ENCODE results near the gene DHCR7. TPM values are rescaled to one million over a fixed set of nuclear protein-coding genes. Genes with fewer than 3 reads are reported as not detected.
A peak's percentile ranks its signal among the peaks of the same experiment; 100 is the strongest.

Gene DHCR7
- total and polyA plus RNA-seq, 9 donors: 5.7 to 18.8 (median 14.6) TPM

DNA sequence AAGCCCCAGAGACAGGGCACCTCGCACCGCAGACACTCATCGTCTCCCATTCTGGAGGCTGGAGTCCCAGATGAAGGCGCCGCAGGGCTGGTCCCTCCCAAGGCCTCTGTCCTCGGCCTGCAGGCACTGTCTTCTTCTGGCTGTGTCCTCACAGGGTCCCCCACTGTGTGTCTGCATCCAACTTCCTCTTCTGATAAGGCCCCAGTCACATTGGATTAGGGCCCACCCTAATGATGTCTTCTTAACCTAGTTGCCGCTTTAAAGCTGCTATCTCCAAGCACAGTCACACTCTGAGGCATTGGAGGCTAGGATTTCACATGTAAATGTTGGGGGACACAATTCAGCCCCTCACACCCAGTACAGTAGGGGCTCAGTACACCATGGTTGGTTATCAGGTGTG is 48.9 kb downstream of the DHCR7 start:
- WGBS (ENCODE audit: insufficient coverage): 84% methylated on average over 6 of the region's 7 CpGs
- Histone ChIP-seq H3K4me1 (ENCODE audit: control insufficient read depth, insufficient read depth, low read length) (no peaks in the 10 kb centered on the region), H3K4me3 (ENCODE audit: low read length) (no peak overlapping the region), H3K9me3 (replicated peaks; ENCODE audit: control insufficient read depth, low read depth, low read length) (no peaks in the 10 kb centered on the region), H3K36me3 (ENCODE audit: control insufficient read depth, insufficient read depth, low read length) (no peaks in the 10 kb centered on the region), H3K27me3 (ENCODE audit: control insufficient read depth, insufficient read depth, low read length) (peaks cover 7% of the 10 kb centered on the region), H3K27ac (ENCODE audit: low read length) (no peak overlapping the region)
- DNase-seq: no peak

DNA sequence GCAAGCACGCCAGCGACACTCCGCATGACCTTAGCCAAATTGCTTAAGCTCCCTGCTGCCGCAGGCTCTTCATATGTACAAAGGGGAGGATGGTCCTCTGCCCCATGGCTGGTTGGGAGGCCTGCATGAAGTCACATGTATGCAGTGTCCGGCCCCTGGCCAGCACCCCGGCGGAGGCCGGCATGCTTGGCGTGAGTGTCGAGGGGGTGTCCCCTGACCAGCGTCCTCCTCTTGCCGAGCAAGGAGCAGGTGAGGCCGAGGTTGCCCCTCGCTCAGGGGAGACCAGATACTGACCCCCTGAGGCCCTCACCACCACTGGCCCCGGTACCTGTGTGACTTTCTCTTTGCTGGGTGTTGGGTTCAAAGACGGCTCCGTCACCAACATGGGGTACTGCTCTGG is 50.2 kb downstream of the DHCR7 start:
- peaks cover under 1% of the 10 kb centered on the region for H3K4me1 ChIP-seq (ENCODE audit: control insufficient read depth, insufficient read depth, low read length)
- no peaks in the 10 kb centered on the region for H3K36me3 ChIP-seq (ENCODE audit: control insufficient read depth, insufficient read depth, low read length)
- peaks cover 9% of the 10 kb centered on the region for H3K27me3 ChIP-seq (ENCODE audit: control insufficient read depth, insufficient read depth, low read length)
- H3K4me3 ChIP-seq (ENCODE audit: low read length): no peak overlapping the region
- H3K9me3 ChIP-seq (replicated peaks; ENCODE audit: control insufficient read depth, low read depth, low read length): no peaks in the 10 kb centered on the region
- no peak overlapping the region for H3K27ac ChIP-seq (ENCODE audit: low read length)
- 81% methylated on average over 14 of the region's 17 CpGs for WGBS (ENCODE audit: insufficient coverage)
- DNase-seq: no peak

DNA sequence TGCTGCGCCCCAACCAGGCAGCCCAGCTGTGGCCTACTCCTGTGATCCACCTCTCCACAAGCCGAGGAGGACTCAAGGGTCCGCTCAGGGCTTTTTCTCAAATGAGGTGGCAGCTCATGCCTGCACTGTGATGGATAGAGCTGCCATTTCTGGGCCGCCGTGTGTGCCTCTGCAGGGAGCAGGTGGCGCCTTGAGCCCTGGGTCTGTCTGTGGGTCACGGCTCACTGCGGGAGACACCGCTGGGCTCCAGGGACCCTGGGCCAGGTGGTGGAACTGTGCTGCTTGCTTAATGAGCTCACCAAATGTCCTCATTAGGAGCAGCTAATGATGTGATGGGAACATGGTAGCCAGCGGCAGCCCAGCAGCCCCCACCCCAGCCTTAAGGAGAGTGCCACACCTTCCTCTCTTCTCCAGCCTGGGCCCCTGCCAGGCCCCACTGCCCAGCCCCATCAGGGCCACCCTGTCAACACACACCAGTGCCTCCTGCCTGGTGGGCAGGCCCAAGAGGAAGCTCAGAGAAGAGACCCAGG is 50.8 kb downstream of the DHCR7 start:
- DNase-seq: no peak
- H3K4me1 ChIP-seq (ENCODE audit: control insufficient read depth, insufficient read depth, low read length): peaks cover 6% of the 10 kb centered on the region
- H3K36me3 ChIP-seq (ENCODE audit: control insufficient read depth, insufficient read depth, low read length): no peaks in the 10 kb centered on the region
- H3K27me3 ChIP-seq (ENCODE audit: control insufficient read depth, insufficient read depth, low read length): peaks cover 10% of the 10 kb centered on the region
- H3K9me3 ChIP-seq (replicated peaks; ENCODE audit: control insufficient read depth, low read depth, low read length): no peaks in the 10 kb centered on the region
- H3K27ac ChIP-seq (ENCODE audit: low read length): no peak overlapping the region
- H3K4me3 ChIP-seq (ENCODE audit: low read length): no peak overlapping the region
- 62% methylated on average over 10 of the region's 10 CpGs for WGBS (ENCODE audit: insufficient coverage)

DNA sequence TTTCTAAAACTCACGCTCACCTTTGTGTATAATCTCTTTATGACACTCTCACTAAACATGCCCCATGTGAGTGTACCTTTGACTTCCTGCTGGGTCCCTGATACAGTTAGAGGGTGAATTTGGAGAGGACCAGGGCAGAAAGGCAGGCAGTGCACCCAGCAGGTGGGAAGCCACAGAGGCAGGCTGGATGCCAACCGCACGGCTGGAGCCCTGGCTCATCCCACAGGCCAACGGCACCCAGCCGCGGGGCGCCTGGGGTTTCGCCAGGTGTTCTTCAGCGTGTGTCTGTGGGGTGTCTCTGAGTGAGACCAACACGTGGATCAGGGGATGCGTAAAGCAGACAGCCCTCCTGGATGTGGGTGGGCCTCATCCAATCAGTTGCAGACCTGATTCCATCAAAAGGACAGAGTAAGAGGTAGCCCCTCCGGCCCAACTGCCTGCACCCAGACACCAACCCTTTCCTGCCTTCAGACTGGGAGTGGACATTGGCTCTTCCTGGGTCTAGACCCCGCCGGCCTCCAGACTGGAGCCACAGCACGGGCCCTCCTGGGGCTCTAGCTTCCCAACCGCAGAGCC is 51.6 kb downstream of the DHCR7 start:
- Histone ChIP-seq H3K9me3 (replicated peaks; ENCODE audit: control insufficient read depth, low read depth, low read length) (no peaks in the 10 kb centered on the region), H3K4me1 (ENCODE audit: control insufficient read depth, insufficient read depth, low read length) (peaks cover 12% of the 10 kb centered on the region), H3K4me3 (ENCODE audit: low read length) (no peak overlapping the region), H3K27me3 (ENCODE audit: control insufficient read depth, insufficient read depth, low read length) (peaks cover 10% of the 10 kb centered on the region), H3K36me3 (ENCODE audit: control insufficient read depth, insufficient read depth, low read length) (no peaks in the 10 kb centered on the region), H3K27ac (ENCODE audit: low read length) (no peak overlapping the region)
- WGBS (ENCODE audit: insufficient coverage): 71% methylated on average over 9 of the region's 16 CpGs
- DNase-seq: no peak

DNA sequence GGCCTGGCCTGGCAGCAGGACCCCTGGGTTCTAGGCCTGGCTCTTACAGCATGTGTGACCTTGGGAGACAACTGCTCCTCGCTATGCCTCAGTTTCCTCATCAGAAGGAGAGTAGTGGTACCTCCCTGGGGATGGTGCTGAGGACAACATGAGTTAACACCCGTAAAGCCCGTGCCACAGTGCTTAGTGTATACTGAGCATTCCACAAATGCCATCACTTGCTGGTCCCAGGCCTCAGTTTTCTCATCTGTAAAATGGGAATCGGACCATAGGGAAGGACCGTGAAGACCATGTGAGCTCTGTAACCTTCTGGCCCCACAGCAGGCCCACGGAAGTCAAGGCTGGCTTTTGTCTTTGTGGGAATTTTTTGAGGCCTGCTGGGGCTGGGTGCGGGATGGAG is 52.4 kb downstream of the DHCR7 start:
- H3K27ac ChIP-seq (ENCODE audit: low read length): no peak overlapping the region
- H3K4me1 ChIP-seq (ENCODE audit: control insufficient read depth, insufficient read depth, low read length): peaks cover 18% of the 10 kb centered on the region
- WGBS (ENCODE audit: insufficient coverage): 55% methylated on average over 2 of the region's 7 CpGs
- H3K9me3 ChIP-seq (replicated peaks; ENCODE audit: control insufficient read depth, low read depth, low read length): no peaks in the 10 kb centered on the region
- H3K4me3 ChIP-seq (ENCODE audit: low read length): no peak overlapping the region
- no peaks in the 10 kb centered on the region for H3K36me3 ChIP-seq (ENCODE audit: control insufficient read depth, insufficient read depth, low read length)
- no peak for DNase-seq
- peaks cover 10% of the 10 kb centered on the region for H3K27me3 ChIP-seq (ENCODE audit: control insufficient read depth, insufficient read depth, low read length)

DNA sequence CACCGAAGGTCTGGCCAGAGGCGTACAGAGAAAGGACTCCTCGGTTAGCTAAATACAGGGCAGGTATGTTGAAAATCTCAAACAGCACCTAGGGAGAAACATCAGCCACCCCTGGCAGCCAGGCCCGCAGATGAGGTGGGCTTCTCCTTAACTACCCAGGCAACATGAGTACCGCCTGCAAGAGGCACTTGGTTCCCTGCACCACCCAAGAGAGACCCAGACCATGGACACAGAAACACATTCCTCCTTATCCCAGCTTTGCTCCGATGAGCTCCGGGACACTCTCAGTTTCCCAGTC is 53.0 kb downstream of the DHCR7 start:
- WGBS (ENCODE audit: insufficient coverage): 31% methylated on average over 2 of the region's 7 CpGs
- peaks cover 10% of the 10 kb centered on the region for H3K27me3 ChIP-seq (ENCODE audit: control insufficient read depth, insufficient read depth, low read length)
- DNase-seq: no peak

DNA sequence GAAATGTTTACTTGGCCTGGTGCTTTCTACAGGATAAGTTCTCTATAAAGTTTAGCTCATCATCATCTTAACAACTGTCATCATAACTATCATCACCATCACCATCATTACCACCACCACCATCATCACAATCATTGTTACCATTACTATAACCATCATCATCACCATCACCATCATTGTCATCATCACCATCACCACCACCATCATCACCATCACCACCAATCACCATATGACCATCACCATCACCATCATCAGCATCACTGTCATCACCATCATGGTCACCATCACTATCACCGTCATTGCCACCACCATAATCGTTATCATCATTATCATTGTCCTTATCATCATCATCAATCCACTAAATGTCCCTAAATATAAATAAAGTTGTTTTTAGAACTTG is 54.9 kb downstream of the DHCR7 start:
- WGBS (ENCODE audit: insufficient coverage): 100% methylated on average over 1 of the region's 2 CpGs
- H3K4me3 ChIP-seq (ENCODE audit: low read length): no peak overlapping the region
- DNase-seq: no peak
- peaks cover 10% of the 10 kb centered on the region for H3K27me3 ChIP-seq (ENCODE audit: control insufficient read depth, insufficient read depth, low read length)
- H3K27ac ChIP-seq (ENCODE audit: low read length): no peak overlapping the region
- H3K4me1 ChIP-seq (ENCODE audit: control insufficient read depth, insufficient read depth, low read length): peaks cover 25% of the 10 kb centered on the region
- no peaks in the 10 kb centered on the region for H3K36me3 ChIP-seq (ENCODE audit: control insufficient read depth, insufficient read depth, low read length)
- H3K9me3 ChIP-seq (replicated peaks; ENCODE audit: control insufficient read depth, low read depth, low read length): no peaks in the 10 kb centered on the region

More for the DNA sequence above, 53.0 kb downstream of the DHCR7 start:
- Histone ChIP-seq H3K27ac (ENCODE audit: low read length) (no peak overlapping the region), H3K9me3 (replicated peaks; ENCODE audit: control insufficient read depth, low read depth, low read length) (no peaks in the 10 kb centered on the region), H3K4me1 (ENCODE audit: control insufficient read depth, insufficient read depth, low read length) (peaks cover 21% of the 10 kb centered on the region), H3K36me3 (ENCODE audit: control insufficient read depth, insufficient read depth, low read length) (no peaks in the 10 kb centered on the region), H3K4me3 (ENCODE audit: low read length) (no peak overlapping the region)

DNA sequence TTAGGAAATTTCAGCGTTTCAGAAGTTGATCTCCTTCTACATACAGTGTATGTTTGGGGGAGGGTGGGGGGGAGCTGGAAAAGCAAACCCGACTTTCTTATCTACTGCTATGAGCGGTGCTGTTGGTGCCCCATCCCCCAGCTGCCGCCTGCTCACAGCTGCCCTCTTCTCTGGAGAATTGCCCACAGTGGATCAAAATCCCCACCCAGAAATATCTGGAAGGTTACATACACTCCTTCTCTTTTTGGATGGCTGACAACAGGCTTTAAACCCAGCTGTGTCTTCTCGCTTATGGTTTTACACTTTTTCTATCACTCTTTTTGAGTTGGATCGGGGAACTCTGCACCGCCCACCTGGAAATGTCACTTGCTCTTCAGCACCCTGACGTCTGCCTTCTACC is 56.4 kb downstream of the DHCR7 start:
- H3K4me3 ChIP-seq (ENCODE audit: low read length): no peak overlapping the region
- H3K36me3 ChIP-seq (ENCODE audit: control insufficient read depth, insufficient read depth, low read length): no peaks in the 10 kb centered on the region
- no peak overlapping the region for H3K27ac ChIP-seq (ENCODE audit: low read length)
- H3K4me1 ChIP-seq (ENCODE audit: control insufficient read depth, insufficient read depth, low read length): peaks cover 25% of the 10 kb centered on the region
- peak; percentile 73 for DNase-seq
- no peaks in the 10 kb centered on the region for H3K9me3 ChIP-seq (replicated peaks; ENCODE audit: control insufficient read depth, low read depth, low read length)
- peaks cover 11% of the 10 kb centered on the region for H3K27me3 ChIP-seq (ENCODE audit: control insufficient read depth, insufficient read depth, low read length)
- 18% methylated on average over 7 of the region's 8 CpGs for WGBS (ENCODE audit: insufficient coverage)

DNA sequence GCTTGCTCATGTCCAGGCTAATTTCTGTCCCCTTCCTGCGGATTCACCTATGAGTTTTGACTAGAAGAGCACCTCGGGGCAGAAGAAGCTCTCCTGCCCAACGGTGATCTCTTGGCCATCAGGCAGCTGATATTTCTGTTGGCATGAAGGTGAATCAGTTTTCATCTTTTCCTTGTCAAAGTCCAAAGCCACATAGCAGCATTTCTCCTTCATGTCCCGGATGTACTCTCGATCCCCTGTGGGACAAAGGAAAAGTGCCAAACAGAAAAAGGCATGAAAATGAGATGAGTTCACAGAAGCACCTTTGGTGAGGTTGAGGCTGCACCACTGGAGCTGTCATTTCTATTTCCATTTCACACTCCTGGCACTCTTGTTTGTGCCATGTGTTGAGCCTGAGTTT is 56.8 kb downstream of the DHCR7 start:
- H3K9me3 ChIP-seq (replicated peaks; ENCODE audit: control insufficient read depth, low read depth, low read length): no peaks in the 10 kb centered on the region
- H3K27ac ChIP-seq (ENCODE audit: low read length): no peak overlapping the region
- peaks cover 13% of the 10 kb centered on the region for H3K27me3 ChIP-seq (ENCODE audit: control insufficient read depth, insufficient read depth, low read length)
- H3K4me1 ChIP-seq (ENCODE audit: control insufficient read depth, insufficient read depth, low read length): peaks cover 25% of the 10 kb centered on the region
- no peak for DNase-seq
- no peak overlapping the region for H3K4me3 ChIP-seq (ENCODE audit: low read length)
- 73% methylated on average over 3 of the region's 5 CpGs for WGBS (ENCODE audit: insufficient coverage)
- H3K36me3 ChIP-seq (ENCODE audit: control insufficient read depth, insufficient read depth, low read length): no peaks in the 10 kb centered on the region

DNA sequence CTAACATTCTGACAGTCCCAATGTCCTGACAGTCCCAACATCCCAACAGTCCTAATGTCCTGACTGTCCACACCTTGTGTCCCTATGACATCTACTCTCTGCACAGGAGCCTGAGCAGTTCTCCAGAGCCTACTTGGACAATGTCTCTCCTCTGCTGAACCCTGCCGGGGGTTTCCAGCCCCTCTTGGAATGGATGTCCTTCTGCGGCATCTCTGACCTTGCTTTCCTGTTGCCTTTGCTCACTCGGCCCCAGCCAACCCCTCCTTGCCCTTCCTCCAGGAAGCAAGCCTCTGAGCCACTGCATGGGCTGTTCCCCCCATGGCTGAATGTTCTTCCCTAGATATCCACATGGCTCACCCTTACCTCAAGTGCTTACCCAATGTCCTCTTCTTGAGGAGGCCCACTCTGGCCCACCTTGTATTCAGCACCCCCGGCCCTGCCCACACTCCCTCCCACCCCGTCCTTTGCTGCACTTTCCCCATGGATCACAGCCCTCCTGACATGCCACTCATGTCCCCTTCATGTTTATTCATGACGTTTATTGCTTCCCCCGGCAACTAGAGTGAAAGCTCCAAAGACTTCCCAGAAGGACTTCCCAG is 59.5 kb downstream of the DHCR7 start:
- Histone ChIP-seq H3K4me1 (ENCODE audit: control insufficient read depth, insufficient read depth, low read length) (peaks cover 25% of the 10 kb centered on the region), H3K9me3 (replicated peaks; ENCODE audit: control insufficient read depth, low read depth, low read length) (no peaks in the 10 kb centered on the region), H3K4me3 (ENCODE audit: low read length) (no peak overlapping the region), H3K27me3 (ENCODE audit: control insufficient read depth, insufficient read depth, low read length) (peaks cover 7% of the 10 kb centered on the region), H3K36me3 (ENCODE audit: control insufficient read depth, insufficient read depth, low read length) (no peaks in the 10 kb centered on the region), H3K27ac (ENCODE audit: low read length) (no peak overlapping the region)
- no peak for DNase-seq
- 77% methylated on average over 7 of the region's 7 CpGs for WGBS (ENCODE audit: insufficient coverage)
